Dedifferentiated amniotic fluid mesenchymal stem cell (primary cell): ENCODE measurements around the gene CCKAR.
A peak's percentile ranks its signal among the peaks of the same experiment; 100 is the strongest.

Experiments used
- DNase-seq: peaks from one replicate; pipeline ENCODE4 v3.0.0-alpha.2; 2016; ENCODE audit errors: extremely low spot score

CCKAR gene

DNA sequence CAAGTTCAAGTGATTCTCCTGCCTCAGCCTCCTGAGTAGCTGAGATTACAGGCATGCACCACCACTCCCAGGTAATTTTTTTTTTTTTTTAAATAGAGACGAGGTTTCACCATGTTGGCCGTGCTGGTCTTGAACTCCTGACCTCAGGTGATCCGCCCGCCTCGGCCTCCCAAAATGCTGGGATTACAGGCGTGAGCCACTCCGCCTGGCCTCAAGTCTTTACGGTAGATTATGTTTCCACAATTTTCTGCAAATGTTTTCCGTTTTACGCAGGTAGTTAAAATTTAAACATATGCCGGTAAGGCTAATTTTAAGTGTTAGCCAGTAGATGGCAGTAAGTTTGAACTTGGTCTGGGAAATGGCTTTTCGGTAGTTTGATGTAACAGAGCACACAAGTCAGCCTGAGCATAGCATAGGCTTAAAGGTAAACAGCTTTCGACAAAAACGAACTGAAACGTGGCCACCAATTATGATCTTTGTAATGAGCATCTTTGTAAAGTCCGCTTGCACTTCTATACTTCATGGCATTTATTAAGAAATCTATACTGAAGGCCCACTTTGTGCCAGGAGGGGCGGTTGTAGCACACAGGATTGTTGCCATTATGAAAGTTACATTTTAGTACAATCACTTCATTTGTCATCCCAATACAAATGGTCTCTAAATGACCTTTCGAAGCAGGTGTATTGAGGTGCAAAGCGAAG lies 31.1 kb downstream of the CCKAR start:
- DNase-seq: peak; percentile 65

DNA sequence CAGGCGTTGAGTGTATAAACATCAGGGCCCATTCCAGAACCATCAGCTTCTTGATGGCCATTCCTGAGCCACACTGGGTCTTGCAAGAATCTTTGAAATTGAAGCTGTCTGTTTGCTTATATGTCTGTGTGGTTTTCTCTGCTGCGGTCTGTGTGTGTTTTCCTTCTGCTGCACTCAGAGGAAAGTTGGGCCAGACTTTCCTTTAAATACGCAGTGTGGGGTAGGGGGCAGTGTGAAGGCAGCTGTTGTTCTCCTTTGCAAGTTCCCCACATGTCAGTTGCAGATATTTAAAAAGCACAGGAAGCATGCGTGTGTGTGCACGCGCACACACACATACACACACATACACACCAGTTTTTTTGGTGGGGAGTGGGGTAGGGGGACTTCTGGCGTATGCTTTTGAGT lies 32.1 kb downstream of the CCKAR start:
- DNase-seq: no peak

DNA sequence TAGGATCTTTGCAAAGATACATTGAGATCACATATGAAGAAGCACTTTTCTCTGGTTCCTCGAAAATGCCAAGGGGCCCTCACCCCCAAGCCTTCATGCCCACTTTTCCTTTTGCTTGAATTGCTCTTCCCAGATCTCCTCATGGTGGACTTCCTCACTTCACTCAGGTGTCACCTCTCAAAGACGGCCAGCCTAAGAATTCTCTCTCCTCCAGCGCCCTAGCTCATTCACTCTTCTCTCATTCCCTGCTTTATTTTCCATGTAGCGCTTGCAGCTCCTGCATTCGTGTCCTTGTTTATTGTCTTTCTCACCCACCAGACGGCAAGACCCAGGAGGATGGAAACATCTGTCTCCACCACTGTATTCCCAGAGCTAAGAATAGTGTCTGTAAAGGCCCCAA lies 32.9 kb downstream of the CCKAR start:
- DNase-seq: no peak

DNA sequence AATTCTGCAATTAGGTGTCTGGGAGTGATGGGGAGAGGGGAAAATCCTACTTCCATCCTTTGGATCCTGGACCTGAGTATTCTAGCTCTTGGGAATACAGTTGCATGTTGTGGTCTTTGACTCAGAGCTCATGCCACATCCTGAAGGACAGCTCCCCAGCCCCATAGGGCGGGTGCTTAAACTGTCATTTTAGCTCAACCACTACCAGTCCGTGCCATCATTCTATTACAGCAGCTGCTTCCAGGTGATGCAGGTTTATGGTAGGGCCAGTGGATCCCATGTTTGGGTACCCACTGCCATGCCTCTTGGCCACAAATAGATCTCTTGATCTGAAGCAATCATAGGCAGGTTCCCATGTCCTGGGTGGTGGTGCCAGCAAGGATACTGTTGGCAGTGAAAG lies 34.7 kb downstream of the CCKAR start:
- DNase-seq: no peak

DNA sequence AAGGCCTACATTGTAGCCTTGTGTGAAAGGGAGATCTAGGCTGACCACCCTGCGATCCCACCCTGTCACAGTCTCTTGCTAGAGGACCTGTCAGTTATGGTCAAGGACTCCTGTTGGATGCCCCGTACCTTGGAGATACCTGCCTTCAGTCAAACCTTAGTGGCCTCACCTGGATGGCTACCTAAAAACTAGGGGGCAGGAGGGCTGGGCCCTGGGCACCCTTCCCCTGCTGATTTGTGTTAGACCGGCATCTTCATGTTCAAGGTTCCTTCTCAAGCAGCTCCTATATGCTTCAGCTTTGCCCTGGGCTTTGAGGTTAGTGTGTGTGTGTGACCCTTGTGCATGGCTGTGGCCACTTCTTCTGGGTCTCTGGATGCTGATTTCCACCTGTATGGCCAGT lies 35.3 kb downstream of the CCKAR start:
- DNase-seq: no peak

DNA sequence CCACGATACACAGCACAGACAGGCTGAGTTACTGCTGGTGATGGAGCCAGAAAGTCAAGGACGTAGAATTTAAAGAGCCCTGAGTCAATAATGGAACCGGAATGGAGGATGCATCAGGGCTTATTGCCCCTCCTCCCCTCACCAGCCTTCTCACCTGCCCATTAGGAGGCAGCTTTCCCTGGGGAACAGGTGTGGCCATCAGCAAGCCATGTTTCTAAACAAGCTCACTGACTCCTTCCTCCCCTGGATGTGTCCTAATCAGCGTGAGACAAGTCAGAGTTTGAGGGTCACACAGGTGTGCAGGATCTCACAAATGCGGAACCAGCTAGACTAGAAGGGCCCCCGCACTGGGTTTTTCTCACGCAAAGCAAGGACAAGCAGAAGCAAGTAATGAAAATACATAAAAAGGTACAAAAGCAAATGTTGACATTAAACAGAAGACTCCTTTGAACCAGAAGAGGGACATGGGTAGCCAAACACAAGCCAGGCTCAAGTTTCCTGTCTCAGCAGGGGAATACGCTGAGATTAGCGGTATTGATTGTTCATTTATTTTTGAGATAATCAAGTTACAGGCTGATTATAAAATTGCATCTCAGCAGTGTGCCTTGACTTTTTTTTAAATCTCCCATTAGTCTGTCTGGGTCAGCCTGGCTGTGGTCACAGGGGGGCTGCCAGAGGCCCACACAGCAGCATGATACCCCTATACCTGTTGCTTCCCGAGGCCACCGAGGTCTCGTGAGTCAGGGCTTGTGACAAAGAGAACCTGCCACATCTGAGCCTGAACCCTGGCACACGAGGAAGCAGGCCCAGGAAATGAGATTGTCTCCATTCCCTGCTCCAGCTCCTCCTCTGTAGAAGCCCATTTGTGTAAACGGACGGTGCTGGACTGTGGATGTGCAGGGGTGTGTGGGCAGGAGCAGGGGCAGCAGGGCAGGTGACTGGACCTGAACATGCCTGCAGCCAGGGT lies 37.4 kb downstream of the CCKAR start:
- DNase-seq: no peak

DNA sequence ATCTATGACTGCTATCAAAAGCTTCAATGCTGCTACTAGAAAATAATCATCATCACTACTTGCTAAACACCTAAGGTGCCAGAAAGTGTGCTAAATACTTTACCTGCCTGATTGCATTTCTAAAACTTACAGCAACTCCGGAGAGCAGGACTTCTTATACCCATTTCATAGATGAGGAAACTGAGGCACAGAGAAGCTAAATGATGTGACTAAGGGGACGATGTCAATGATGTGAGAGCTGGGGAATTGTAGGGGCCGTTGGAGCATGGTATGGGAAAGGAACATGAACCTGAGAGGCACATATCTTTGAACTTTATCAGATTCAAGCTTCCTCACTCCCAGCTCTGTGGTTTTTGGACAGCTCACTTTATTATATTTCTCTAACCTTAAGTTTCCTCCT lies 38.7 kb downstream of the CCKAR start:
- DNase-seq: no peak

DNA sequence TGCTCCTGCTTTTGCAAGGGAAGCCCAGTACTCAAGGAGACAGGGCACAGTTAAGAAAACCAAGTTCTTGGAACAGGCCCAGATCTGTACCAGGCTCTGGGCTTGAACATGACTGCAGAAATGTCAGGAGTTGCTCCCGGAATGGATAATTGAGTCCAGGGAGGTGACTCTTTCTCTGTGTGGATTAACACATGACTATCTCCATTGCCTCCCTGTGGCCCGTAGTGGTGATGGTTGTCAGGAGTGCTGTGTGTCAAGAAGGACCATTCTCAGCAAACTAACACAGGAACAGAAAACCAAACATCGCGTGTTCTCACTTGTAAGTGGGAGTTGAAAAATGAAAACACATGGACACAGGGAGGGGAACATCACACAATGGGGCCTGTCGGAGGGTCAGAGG lies 39.9 kb downstream of the CCKAR start:
- DNase-seq: no peak

DNA sequence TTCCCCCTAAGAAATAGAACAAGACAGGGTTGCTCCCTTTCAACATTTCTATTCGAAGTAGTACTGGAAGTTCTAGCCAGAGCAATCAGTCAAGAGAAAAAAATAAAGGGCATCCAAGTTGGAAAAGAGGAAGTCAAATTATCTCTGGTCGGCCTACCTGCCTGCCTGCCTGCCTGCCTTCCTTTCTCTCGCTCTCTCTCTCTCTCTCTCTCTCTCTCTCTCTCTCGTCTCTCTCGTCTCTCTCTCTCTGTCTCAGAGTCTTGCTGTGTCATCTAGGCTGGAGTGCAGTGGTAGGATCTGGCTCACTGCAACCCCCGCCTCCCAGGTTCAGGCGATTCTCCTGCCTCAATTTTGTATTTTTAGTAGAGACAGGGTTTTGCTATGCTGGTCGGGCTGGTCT lies 42.9 kb downstream of the CCKAR start:
- DNase-seq: no peak

DNA sequence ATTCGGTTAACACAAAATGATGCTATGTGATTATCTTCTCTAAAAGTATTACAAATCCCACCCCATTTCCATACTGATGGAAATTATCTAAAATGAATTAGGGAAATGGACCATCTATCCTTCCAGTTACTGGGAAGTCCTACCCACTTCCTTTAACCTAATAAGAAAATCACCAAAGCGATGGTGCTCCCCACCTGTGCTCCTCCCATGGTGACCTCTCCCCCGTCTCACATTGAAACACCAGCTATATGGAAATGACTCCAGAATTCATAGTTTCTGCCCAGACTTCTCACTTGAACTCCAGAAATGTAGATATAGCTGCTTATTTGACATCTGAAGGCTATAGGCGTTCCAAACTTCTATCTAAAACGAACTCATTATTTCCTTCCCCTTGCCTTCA lies 48.5 kb downstream of the CCKAR start:
- DNase-seq: no peak

DNA sequence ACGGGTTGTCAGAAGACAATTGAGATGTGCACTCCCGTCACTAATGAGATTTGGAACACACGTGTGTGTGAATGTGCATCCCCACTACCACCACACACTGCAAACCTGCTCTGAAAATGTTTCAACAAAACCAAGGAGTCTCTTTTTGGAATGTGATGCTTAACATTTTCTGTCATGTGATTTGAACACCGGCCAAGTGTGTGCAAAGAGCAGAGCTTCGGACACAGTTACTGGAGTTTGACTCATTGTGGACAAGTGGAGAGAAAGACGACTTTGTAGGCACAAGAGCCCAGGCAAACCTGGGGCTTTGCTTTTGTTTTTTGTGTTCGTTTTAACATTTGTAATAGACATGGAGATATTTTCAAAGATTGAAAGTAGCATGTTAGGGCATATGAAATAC lies 49.2 kb downstream of the CCKAR start:
- no peak for DNase-seq

DNA sequence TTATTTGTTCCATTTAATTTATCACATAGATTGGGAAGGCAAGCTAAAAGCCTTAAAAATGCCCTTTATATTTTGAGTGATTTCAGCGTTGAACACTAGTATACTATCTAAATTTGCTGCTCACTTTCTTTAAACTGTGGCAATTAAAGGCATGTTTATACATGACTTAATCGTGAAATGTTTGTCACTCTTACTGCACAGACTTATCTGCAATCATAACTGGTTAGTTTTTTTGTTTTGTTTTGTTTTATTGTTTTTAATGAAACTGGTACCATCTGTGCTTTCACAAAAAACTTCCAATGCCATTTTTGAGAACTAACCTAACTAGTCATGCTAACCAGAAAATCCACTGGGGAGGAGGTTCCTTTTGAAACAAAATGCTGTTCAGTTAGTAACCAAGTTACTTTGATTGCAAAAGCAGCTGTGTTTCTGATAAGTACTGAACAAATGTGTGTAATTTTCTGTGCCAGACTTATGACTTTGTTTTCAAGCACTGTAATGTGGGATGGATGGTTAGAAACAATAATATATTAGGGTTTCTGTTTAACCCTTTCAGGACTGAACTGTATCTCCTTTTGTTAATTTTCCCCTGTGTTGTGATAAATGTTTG lies 56.1 kb downstream of the CCKAR start:
- no peak for DNase-seq

DNA sequence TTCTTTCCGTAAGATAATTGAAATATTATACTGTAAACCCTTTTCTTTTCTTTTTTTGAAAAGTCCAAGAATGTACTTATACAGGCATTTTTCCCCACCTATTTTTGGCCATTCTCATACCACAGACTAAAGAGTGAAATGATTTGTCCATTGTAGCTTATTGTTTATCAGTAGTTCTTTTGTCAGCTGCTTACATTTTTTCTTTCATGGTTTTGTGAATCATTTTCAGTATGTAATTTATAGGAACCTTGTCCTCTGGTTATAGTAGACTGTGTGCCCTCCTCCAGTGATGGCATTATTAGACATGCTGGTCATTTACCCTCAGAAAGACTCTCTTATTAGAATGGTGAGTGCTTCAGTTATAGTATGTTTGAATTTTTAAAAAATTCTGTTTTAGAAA lies 56.7 kb downstream of the CCKAR start:
- no peak for DNase-seq

DNA sequence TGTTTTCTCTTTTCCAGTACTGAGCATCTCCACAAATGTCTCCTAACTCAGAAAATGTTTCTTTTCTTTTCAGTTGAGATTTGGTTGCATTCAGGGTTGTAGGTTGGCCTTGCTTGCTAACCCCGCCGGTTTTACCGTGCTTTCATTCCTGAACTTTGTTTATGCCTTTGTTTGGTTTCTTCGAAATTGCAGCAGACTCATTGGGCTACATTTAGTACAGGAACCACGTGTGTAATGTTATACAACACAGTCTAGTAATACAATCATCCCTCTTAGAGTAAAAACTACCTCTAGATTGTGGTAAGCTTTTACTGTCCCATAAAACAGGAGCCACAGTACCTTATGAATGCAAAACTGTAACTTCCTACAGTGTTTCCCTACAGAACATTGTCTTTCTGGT lies 57.9 kb downstream of the CCKAR start:
- DNase-seq: no peak

DNA sequence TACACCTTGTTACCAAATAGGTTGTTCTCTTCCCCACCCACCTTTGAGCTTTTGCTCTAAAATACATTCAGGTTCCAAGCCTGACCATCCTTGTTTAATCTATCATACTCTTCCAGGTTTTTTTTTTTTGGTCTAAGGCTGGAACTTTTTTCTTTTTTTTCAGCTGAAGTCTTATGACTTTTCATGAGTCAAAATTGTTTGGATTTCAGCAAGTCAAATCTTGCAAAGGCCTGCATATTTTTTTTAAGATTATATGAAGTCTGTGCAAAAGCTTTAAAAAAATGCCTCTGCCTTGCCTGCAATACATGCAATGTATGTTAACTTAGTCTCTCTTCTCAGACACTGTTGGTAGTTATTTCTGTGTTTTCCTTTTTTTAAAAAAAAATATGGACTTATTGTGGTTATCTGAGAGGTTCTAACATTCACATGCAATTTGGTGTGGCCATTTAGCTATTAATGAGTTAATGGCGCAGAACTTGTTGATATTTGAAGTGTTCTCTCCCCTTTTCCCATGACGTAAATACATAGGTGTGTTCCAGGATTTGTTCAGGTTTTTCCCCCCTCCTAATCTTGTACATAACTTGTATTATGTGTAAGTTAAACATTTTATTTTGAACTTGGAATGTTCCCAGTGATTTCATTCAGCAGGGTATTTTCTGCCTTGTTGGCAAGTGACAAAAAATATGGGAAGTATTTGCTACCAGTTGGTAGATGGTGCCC lies 58.7 kb downstream of the CCKAR start:
- no peak for DNase-seq
